Activated naive CD4-positive, alpha-beta T cell treated with anti-CD3 and anti-CD28 coated beads, Interleukin-2, amount 50 U/mL, for 16 hours (primary cell): Measurements from ENCODE around the gene CTBP2.

Experiments used
- DNase-seq: peaks from one replicate; pipeline ENCODE4 v3.0.0-alpha.2; 2020

The CTBP2 gene

DNA sequence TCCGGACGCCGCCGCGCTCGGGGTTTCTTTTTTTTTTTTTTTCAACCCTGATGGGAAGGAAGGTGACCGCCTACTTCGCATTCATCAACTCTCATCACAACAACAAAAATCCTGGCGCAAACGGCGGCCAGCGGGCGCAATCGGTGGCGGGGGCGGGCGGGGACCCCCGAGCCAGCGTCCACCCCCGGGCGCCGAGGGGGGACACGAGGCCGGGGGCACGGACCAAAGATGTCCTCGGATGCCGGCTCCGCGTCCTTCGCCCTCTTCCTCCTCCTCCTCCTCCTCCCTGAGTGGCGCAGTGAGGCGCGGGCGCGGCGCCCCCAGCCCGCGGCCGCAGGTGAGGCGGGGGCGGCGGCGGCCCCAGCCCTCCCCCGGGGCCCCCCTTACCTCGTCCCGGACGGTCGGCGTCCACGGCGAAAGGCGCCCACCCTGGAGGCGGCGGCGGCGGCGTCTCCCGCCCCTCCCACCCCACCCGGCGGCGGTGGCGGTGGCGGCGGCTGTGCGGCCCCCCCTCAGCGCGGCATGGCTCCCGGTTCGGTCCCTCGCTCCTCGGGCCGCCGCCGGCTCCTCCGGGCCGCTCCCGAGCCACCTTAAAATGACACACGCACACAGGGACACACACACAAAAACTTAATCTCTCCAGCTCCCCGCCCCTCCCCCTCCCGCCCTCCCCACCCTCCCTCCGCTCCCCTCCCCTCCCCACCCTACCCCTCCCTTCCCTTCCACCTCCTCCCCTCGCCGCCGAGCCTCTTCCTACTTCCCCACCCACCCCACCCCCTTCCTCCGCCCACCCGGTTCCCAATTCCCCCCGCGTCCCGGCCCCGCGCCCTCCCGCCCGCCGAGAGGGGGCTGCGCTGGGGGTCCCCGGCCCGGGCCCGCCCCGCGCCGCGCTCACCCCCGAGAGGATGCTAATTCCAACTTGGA lies at the start of gene CTBP2:
Gene CTBP2, minus strand, starts transcription at position 632 of the 924 bp plus-strand sequence.
- DNase-seq: no peak

DNA sequence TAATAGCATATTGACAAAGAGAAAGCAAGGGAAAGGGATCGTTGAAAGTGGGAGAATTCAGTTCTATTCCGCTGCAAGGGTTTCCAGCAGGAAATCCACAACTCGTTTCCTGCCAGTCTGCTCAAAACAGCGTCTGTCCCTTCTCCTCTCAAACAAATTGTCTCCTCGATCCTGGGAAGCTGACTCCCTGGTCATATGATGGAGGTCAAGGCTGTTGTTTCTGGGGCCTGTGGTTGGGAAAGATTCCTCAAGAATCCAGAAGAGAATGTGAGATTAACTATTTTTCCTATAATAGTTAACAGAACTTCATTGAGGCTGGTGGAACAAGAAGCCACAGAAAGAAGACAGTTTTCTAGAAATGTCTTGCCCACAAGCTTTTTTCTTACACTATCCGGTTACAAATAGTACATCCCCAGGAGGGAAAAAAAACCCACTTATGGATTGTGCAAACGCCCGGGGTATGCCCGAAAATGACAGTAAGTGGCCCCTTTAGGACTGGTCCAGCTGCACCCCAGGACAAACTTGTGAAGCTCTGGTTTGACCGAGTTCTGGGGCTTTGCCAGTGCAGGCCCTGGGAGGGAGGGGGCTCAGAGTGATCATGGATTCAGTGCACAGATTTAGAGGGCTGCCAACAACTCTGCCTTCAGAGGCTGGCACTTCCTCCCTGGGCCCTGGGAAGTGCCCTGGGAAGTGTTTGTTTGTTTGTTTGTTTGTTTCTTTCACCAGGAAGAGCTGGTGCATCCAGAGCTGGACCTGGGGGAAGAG lies 49.4 kb upstream of the CTBP2 start:
- DNase-seq: no peak

DNA sequence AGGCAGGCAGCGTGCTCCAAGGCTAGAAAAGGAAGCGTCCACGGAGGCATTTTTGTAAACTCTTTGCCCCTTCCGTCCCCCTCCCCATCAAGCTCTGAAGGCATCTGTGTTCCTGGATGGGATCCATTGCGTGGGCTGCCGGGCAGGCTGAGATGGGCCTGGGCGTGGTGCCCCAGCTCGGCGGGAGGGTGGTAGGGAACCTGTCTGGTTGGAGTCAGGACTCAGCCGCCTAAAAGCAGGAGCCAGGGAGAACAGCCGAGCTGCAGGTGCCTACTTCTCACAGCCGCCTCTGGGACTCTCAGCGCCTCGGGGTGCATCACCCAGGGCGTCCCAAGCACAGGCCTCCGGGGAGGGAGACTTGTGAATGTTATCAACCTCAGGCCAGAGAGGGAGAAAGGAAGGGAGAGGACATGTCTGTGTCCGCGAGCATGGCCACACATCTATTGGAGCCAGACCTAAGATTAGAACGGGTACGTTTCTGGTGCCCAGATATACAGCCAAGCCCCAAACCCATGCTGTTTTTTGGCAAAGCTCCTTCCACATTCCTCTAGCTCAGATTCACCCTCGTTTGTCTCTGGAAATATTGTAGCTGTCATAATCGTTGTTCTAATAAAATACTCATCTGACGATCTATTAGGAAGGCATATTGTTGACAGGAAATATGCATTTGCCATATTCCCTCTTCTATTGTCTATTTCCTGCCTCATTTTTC lies 48.6 kb upstream of the CTBP2 start:
- no peak for DNase-seq

DNA sequence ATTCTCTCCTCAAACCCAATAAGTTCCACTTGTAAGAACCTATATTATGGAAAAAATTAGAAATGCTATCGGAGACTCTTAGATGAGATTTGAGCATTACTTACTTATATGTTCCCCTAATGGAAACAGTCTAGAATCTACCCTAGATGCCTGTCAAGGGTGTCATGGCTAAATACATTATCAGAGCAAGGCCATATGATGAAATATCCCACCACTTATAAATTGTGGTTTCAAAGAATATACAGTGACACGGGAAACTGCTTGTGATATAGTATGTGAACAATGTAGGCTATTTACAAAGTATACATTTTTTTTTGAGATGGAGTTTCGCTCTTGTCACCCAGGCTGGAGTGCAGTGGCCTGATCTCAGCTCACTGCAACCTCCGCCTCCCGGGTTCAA lies 46.3 kb upstream of the CTBP2 start:
- DNase-seq: no peak

DNA sequence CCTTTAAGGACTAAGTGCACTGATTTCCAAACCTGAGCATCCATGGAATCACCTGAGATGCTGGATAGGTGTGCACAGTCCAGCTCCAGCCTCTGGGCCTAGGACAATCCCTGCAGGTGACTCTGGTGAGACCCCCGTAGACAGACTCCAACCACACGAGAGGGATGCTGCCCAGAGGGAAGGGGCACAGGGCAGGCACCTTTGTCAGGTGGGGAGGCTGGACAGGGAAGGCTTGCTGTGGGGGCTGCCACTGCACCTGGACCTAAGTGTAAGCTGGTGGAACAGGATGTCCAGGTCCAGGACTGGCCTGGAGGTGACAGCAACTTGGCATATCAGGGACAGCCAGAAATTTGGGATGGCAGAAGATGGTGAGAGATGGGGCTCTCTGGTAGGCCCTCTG lies 45.1 kb upstream of the CTBP2 start:
- no peak for DNase-seq

DNA sequence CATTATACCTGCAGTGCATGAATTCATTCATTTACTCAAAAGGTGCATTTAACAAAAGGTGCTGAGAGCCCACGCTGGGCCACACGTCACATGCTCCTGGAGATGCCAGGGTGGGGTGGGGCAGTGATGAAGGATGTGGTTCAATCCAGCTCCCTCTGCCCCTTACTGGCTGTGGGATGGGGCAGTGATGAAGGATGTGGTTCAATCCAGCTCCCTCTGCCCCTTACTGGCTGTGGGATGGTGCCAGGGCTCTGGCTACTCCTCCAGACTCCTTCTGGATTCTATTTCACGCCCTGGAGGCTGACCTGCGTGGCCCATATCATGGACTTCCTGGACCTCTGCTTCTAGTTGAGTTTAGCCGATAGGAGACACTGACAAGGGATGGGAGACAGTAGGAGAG lies 44.0 kb upstream of the CTBP2 start:
- no peak for DNase-seq

DNA sequence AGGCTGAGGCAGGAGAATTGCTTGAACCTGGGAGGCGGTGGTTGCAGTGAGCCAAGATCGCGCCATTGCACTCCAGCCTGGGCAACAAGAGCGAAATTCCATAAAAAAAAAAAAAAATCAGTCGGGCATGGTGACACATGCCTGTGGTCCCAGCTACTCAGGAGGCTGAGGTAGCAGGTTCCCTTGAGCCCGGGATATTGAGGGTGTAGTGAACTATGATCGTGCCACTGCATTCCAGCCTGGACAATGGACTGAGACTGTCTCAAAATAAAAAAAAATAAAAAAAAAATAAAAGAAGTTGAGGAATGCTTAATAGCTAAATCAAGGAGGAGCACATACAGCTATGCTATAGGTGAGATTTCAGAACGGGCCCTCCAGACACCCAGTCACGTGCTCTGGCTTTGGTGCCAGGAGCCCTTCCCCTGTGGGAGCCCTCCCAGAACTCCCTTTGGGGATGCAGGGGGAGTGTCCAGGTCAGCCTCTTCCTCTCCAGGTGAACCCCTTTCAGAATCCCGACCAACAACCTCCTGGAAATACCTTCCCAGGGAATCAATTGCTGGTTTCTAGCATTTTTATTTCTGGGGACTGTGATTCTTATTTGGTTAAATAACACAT lies 42.9 kb upstream of the CTBP2 start:
- no peak for DNase-seq

DNA sequence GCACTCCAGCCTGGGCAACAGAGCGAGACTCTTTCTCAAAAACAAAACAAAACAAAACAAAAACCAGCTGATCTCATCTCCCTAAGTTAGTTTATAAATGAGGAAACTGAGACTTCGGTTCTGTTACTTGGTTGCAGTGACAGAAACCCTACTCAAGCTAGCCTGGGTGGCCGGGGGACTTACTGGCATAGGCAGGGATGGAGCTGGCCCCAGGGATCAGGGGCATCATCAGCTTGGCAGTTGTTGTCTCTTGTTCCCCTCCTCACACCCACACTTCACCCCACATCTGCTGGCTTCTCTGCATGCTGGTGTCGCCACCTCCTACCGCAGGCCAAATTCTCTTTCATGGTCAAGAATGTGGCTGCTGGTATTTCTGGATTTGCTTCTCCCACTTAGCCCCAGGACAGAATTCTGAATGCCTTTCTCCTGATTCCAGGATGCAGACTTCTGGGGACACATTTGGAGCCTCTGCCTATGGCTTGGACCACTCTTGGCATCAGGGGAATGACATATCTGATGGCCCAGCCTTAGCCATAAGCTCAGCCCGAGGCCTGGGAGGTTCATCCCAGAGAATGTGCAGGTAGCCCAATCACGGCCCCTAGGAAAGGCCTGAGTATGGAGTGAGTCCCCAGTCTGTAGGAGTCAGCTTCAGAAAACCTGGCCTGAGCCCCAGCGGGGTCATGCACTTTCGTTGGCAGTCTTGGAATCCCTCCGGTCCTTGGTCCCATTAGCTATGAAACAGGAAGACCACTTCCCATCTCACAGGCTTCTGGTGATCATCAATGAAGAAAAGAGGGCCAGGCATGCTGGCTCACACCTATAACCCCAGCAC lies 41.6 kb upstream of the CTBP2 start:
- no peak for DNase-seq

DNA sequence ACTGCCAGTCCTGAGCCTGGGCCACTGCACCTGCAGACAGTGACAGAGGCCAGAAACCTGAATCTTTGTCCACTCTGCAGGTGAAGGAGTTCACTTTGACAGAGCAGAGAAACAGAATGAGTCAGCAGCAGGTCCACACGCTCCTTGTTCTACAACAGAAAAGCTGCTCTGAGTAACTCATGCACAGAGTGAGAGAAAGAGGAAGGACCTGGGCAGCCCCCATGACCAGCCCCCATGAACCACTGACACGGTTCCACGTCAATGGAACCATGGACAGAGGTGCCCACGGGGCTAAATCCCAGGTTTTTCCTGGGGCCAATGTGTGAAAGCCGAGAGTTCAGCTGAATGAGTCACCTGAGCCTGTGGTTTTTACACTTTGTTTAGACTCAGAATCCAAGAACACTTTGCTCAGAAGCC lies 40.8 kb upstream of the CTBP2 start:
- no peak for DNase-seq

DNA sequence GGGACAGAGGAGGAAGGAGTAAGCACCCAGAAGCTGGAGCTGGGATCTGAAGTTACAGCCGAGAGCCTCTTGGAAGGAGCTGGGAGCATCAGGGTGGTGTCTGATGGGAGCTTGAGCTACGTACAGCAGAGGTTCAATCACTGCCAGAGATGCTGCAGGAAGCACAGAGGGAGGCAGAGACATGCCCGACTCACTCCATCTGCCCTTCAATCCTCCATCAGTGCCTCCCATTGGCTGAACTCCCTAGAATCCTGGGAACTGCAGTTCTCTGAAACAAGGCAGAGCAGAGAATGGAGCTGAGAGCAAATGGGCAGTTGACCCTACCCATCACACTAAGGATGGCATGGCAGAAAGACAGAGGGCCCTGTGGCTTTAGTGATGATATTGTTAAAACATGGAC lies 40.0 kb upstream of the CTBP2 start:
- no peak for DNase-seq

DNA sequence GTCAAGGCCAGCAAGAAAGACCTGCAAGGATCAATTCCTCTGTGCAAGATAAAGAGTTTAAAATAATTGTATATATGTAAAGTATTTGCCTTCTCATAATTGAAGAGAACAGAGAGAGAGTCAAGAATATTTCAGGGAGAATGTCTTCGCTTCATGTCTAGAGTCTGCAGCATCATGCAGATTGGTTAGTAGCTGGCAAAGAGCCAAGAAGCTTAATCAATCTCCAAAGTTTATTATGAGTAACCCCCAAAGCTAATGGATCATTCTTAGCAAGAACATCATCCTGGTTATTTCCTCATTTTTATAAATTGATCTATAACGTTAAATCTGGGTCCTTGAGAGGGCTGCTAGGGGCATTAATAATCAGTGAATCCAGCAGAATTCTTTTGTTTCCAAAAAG lies 38.9 kb upstream of the CTBP2 start:
- no peak for DNase-seq

DNA sequence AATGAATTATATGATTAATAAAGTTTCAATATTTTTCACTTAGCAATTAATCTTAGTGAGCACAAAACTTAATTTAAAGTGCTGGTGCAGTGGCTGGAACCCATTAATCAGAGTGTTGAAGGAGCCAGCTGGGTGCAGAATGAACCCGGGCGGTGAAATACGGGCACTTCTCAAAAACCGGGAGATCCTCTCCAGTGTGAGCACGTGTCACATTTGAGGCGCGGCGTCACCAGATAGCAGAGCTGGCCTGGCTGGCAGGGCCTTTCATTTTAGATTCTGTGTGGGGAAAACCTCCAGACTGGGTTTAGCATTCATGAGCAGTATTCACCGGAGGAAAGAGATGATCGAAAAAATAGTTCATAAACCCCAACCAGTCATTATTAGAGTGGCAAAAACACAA lies 34.5 kb upstream of the CTBP2 start:
- DNase-seq: no peak

DNA sequence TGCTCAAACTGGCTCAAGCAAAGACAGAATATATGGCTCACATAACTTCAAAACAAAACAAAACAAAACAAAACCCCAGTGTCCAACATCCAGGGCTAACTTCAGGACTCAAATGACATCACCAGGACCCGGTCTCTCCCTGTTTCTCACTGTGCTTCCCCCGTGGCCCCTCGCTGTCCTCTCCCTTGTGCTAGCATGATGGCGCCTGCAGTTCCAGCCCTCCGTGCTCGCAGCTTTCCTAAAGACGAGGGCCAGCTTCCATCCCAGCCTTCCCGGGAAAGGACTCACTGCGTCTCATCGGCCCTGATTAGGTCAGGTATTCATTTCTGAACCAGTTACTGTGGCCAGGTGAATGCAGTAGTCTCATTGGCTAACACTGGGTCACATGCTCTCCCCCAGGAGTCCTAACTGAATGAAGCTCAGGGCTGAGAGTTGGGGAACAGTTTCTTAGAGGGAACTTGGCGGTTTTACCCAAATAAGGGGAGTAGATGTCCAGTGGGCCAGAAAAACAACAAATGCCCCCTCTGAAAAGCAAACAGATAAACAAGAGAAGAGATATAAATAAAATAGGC lies 33.0 kb upstream of the CTBP2 start:
- no peak for DNase-seq

DNA sequence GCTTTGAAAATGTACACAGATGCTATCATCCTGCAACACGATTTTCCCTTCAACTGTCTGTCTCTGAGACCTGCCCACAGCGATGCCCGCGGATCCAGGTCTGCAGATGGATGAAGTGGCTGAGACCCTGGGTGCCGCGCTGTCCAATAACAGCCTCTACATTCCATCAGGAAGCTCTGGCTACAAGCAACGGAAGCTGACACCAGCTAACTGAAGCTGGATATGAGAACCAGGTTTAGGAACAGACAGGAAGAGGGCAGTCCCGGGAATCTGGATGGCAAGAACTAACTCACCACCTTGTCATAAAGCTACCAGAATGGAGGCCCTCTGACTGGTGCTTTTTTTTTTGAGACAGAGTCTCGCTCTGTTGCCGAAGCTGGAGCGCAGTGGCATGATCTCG lies 32.3 kb upstream of the CTBP2 start:
- DNase-seq: no peak

DNA sequence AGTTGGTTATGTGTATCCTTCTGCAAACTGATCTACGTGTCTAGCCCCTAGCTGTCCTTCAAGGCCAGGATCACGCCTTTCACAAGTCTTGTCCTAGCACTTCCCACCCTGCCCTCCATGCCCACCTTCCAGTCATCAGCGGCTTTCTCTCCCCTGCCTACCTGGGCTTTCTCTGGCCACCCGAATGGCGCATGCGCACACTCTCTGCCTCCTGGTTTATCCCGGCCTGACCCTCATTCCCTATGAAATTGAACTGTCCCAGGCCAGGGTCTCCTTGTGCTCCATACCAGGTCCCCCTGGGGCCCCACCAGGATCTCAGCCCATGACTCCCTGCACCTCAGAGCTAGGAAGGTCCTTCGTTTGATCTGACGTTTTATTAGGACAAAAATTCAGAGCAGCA lies 31.6 kb upstream of the CTBP2 start:
- no peak for DNase-seq

DNA sequence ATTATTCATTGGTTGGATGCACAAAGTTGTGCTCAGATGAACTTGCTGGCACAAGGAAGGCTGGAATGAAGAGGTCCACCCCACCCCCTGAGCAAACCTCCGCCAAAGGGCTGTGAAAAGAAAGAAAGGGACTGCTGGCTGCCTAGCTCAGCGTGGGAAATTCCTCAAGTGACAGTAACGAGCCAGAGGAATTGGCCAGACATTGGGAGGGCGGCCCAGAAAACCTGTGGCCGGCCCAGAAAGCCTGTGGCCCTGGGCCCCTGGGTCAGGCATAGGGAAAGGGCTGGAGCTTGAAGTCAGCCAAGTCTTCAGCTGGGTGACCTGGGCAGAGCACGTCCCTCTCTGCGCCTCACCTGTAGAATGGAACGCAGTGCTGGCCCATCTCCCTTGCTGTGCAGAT lies 30.6 kb upstream of the CTBP2 start:
- no peak for DNase-seq

DNA sequence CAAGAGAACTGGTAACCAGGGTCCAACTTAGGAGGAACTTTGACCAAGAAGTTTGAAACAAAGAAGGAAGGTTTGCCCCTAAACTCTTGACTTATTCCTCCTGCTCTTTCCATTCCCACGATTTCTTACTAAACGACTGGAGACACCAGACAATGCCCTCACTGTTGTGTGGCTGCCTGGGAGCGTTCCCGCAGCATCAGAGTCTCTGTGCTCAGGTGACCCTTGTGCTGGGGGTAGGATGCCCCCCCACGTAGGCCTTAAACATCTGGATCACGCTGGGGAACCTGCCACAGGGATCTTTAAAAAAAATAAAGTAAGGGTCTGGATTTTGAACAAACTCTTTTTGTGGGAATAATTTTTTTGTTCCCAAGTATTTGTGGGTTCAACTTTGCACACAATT lies 30.1 kb upstream of the CTBP2 start:
- DNase-seq: no peak

DNA sequence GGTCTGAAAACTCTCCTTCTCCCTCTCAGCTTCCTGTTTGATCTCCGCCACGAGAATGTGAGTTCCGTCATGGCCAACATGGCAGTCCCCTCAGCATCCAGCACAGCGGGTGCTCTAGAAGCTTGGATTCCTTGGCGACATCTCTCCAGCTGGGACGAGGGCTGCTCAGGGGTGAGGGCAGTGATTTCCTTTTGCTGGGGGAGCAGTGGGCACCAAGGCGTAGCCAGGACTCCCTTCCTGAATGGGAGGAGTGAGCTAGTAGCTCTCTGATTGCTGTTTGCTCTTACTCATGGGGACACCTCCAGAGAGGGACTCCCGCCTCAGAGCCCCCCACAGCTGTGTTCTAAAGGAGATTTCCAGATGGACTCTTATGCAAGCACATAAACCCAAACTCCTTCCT lies 28.8 kb upstream of the CTBP2 start:
- no peak for DNase-seq

DNA sequence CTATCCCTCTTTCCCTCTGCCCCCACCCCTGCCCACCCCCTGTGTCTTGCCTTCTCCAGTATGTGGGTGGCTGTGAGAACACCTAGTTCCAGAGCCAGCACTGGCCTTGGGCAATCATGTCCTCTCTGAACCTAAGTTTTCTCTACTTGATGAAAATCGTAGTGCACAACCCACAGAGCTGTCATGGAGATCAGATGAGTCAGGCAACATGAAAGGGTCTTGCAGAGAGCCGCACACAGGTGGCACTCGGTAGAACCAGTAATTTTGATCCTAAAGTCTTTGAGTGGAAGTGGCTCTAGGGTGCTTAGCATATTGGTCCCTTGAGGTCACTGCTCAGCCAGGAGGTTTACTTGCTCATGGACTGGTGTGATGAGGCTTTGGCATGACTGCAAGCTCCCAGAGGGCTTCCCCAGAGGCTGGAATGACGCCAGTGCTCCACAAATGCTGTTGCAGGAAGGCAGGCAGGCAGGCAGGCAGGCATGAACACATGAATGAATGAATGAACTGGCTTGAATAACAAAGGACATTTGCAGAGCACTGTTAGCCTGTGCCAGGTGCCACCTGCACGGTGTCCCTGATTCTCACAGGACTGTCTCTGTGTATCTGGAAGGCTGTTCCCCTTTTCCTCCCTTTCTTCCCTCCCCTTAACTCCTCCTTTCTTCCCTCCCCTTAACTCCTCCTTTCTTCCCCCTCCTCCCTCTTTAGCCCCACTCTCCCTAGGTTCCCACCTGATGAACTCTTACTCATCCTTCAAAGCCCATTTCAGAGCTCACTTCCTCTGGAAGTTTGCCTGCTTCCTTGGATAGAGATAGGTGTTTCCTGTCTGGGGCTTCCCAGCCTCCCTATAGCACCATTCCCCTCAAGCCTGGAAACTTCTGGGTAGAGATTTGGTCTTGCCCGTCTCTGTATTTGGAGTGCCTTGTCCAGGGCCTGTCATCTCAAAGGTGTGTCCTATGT lies 27.2 kb upstream of the CTBP2 start:
- no peak for DNase-seq

DNA sequence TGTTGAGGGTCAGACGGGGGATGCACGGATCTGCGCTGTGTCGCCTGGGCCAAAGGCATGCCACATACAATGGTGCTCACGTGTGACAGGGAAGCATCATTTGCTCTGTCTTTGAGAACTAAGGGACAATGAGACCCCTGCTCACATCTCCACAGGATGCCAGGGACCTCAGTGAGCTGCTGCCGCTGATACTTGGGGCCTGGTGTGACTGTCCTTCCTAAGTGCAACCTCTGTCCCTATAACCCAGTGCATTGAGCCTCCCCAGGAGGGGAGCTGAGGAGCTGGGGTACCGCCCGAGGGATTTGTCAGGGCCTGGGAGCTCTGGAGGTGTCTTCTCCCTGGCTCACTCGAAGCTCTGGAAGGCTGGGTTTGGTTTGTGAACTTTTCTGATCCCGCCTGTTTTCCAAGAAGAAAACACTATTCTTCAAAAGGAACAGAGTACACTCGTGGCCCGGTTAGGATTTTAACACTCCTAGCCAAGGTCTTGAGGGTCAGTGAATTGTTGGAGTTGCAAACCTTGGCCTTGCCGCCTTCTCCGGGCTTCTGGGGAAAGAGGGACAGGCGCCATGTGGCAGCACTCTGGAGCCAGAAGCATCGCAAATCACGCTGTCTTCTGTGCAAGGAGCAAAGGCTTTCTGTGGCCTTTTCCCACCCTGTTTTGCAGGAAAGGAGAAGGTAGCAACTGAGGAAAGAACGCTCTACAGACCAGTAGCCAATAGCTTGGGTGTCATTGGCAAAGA lies 26.2 kb upstream of the CTBP2 start:
- no peak for DNase-seq
